Lower leg skin (tissue), 3 donors: ENCODE measurements around the gene BLID.

Experiments used
- CTCF ChIP-seq, 3 donors: fragments of 450-650 bp; IDR thresholded peaks; one replicate each; pipeline ENCODE4 v1.5.1; 2016; ENCODE audit warnings: antibody characterized with exemption in 3 of 3, mild to moderate bottlenecking in 3 of 3, moderate library complexity in 2 of 3
- POLR2A ChIP-seq, 2 donors: fragments of 450-650 bp; IDR thresholded peaks; one replicate each; pipeline ENCODE4 v1.6.1; 2016 to 2017; ENCODE audit warnings: antibody characterized with exemption in 2 of 2, mild to moderate bottlenecking in 1 of 2, moderate library complexity in 1 of 2

GRCh38 chr11:122154994-122155393, 39.0 kb upstream of the BLID start:
- TF ChIP-seq CTCF (IDR thresholded peaks at IDR 0.05): no peak
- TF ChIP-seq POLR2A (IDR thresholded peaks at IDR 0.05): no peak
